ENCODE measurements around the gene CYP11A1.

The CYP11A1 gene

DNA sequence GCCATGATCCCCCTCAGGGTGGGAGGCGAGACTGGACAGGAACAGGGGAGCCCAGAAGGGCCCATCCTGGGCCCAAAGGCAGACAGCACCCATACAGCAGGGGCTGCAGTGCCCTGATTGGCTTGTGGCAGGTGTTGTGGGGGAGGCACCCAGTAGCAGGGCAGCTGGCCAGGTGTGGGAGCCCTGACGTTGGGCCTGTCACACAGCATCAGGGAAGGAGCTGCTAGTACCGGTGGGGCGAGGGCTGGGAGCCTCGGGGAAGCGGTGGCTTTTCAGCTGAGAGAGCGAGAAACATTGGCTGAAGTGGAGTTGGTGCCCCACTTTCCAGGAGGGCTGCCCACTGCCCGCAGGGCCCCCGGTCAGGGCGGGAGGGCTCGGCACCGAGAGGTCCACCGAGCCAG lies 19.7 kb upstream of the CYP11A1 start:
- no peak for DNase-seq

- no peak for DNase-seq
Measured at GRCh38 chr15:74386496-74387140, 19.2 kb upstream of the CYP11A1 start.

DNA sequence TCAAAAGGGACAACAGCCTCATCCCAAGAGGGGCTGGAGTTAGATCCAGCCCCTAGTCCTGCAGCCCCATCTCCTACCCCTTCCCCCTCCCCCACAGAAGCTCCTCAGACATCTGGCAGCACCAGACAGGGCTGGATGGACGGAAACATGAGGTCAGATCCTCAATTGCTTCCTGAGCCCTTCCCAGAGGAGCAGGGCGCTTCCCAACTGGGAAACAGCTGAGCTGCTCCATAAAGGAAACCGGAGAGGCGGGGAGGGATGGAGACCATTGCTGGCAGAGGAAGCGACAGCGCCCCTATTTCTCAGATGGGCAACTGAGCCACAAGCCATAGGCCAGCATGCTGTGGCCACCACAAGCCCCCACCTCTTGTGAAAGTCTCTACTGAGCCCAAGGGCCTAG lies 18.3 kb upstream of the CYP11A1 start:
- DNase-seq: no peak

DNA sequence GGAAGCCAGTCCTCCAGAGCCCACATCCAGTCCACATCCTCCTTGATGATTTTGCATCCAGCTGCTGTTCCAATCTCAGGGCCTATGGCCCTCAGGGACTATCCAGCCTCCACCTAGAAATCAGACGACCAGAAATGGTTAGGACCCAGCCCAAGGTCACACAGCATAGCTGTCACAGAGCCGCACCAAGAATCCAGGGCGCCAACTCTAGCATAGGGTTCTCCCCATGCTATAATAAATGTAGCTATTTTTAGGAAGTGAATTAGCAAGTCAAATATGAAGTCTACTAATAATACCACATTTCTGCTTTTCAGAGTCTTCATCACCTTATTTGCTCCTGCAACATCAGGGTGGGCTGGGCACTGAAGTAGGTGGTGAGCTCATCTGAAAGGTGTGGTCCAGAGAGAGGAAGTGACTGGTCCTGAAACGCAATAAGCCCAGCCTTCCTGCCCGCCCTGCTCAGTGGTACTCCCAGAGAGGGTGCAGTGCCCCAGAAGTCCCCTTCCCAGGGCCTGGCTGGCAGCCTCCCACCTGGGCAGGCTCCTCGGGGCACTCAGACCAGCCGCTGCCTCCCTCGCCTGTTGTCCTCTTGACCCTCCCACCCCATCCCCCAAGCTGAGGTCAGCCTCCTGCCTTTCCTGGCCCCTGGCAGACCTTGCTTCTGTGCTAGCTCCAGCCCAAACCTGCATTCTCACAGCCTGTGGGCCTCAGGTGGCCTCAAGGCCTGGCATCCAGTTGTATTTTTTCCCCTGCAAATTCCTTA lies 17.6 kb upstream of the CYP11A1 start:
- DNase-seq: peak; percentile 16 to 47 (median 34)

DNA sequence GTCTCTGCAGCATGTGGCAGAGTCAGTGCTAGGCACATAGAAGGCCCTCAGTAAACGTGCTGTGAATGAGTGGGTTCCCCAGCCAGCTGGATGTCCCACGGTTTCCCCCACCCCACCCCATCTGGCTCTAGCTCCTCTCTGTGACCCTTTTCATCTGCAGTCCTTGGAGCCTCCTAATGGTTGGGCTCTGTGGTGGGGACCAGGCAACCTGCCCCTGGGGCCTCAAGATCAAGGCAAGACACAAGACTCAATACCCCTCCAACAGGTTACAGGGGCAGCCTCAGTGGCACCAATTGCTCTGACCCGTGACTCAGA lies 17.1 kb upstream of the CYP11A1 start:
- DNase-seq: no peak

- peak in 2 of 4 experiments; percentile 47 to 63 for DNase-seq
Measured at GRCh38 chr15:74383695-74384565, 16.5 kb upstream of the CYP11A1 start.

DNA sequence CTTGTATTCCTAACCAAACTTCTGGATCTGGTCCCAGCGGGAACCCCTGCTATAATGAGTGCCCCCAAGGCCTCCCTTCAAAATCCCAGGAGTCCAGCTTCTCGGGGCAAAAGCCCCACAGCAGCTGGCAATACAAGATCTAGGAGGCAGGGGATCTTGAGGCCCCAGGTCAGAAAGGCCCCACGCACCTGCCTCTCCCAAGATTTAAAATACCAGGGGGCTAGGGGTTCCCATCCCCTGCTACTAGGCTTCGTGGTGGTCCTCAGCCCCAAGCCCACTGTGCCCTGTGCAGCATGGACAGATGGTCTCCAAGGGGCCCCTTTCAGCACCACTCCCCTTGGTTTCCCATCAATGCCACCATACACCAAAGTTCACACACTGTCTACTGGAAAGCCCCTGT lies 15.8 kb upstream of the CYP11A1 start:
- DNase-seq: no peak

- peak; percentile 52 to 71 (median 63) for DNase-seq
Measured at GRCh38 chr15:74382004-74382816, 14.8 kb upstream of the CYP11A1 start.

GRCh38 chr15:74381481-74381880 lies 14.0 kb upstream of the CYP11A1 start:
- DNase-seq: no peak

GRCh38 chr15:74381190-74381453 lies 13.7 kb upstream of the CYP11A1 start:
- no peak for DNase-seq

DNA sequence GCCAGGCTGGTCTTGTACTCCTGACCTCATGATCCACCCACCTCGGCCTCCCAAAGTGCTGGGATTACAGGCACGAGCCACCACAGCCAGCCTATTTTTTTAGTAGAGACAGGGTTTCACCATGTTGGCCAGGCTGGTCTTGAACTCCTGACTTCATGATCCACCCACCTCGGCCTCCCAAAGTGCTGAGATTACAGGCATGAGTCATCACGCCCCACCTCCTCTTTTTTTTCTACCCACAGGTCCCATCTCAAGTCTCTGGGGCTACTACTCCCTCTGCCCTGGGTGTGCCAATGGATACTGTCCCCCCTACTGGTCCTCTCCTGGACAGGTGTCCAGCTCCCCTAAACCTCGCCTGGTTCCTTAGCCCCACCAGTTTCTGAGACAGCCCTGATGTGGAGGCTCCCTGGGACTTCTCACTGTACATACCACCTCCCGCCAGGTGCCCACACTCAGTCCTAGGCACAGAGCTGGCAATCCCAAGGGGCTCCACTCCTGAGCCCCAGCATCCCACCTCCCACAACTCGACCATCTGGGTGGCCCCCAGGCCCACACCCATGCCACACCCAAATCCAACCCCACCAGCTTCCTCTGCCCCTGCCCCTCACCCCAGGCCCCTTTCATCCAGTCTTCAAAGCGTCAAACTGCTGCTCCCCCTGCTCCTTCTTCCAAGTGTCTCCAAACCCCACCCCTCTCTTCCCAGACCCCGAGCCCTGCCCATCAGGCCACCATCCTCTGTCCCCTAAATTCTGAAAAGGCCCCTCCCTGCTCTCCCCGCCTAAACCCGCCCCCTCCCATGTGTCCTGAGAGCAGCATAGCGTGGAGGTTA lies 13.1 kb upstream of the CYP11A1 start:
- no peak for DNase-seq

- peak in 2 of 4 experiments; percentile 29 to 48 for DNase-seq
Measured at GRCh38 chr15:74378848-74379247, 11.4 kb upstream of the CYP11A1 start.

- DNase-seq: no peak
Measured at GRCh38 chr15:74377831-74378766, 10.7 kb upstream of the CYP11A1 start.

GRCh38 chr15:74376825-74377581 lies 9.6 kb upstream of the CYP11A1 start:
- DNase-seq: no peak

- DNase-seq: no peak
Measured at GRCh38 chr15:74376226-74376625, 8.8 kb upstream of the CYP11A1 start.

- DNase-seq: peak; percentile 65 to 76 (median 70)
Measured at GRCh38 chr15:74375303-74375693, 7.9 kb upstream of the CYP11A1 start.

DNA sequence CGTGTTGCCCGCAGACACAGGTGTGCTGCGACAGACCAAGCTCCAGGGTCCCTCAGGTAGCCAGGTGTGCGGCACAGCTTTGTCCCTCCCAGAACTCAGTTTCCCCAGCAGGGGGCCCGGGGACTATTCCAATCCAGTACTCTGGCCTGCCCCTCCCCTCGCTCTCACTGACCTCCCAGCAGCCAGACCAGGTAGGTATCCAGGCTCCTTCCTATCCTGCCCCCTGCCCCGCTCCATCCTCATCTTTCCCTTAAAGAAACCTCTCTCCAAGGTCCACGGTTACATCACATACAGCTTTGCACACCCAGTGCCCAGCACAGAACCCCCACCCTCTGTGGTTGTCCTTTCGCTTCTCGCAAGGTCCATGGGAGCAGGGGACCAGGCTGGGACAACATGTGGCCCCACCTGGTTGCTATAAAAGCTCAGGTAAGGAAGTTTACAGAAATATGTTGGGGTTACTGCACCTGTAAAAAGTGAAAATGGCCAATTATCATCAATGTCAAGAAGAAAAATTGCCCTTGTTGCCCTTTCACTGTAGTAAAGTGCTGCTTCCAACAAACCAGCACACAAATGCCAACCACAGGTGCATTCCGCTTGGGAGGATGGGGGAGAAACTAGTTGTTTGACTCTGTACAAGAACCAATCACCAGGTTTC lies 7.3 kb upstream of the CYP11A1 start:
- no peak for DNase-seq

DNA sequence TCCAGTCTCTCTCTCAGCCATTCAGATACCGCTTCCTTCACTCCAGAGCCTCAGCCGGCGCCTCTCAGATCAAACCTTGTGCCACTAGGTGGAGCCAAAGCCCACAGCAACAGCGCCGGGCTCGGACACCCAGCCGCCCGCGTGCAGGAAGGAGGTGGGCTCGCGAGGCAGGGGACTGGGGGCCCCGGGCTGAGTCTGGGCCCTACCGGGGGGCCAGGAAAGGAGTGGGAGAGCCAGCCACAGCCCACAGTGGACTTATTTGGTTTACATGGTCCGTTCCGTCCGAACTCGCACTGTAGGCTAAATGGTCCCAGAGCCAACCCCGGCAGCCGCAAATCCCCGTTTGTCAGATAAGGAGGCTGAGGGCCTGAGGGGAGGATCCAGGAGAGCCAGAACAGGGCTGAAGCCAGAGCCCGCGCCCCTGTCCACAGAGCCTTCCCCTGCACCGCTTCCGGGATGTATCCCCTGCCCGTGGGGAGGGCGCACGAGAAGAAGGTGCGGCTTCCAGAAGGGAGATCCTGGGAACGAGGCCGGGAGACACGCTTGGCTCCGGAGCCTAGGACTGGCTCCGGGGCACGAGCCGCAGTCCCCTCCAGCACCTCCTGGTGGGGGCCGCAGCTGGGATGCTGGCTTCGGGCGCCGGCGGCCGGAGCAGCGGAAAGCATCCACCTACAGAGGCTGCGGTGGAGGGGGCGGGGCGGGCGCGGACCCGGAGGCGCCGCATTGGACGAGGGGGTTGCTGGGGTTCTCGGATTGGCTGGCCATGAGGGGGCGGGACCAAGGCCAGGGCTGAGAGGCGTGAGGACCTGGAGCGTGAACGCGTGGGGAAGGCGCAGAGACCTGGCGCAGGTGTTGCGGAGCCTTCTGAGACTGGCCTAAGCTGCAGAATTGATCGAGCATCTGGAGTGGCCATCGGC lies 6.5 kb upstream of the CYP11A1 start:
- DNase-seq: peak; percentile 86 to 93 (median 92)
